ENCODE measurements around the gene FCN3. TPM values are rescaled to one million over a fixed set of nuclear protein-coding genes. Genes with fewer than 3 reads are reported as not detected.

The FCN3 gene
- total RNA-seq, 2 donors from 2014 or later = 0.26 TPM; not detected in 1

DNA sequence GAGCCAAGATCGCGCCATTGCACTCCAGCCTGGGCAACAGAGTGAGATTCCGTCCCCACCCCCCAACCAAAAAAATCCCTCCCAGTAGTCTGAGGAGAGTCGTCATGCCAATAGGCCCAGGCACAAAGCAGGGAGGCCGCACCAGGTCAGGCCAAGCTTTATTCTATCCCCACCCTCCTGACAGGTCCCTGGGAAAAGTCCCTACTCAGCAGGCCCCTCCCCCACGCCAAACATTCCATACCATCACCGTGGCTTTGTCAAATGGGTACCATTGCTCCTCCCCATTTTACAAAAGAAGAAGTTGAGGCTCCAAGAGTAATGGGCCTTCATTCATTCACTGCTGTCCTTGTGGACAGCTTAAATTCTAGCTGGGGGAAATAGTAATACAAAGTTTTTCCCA, 23.1 kb upstream of the FCN3 start:
- TF ChIP-seq, protein P1, sequence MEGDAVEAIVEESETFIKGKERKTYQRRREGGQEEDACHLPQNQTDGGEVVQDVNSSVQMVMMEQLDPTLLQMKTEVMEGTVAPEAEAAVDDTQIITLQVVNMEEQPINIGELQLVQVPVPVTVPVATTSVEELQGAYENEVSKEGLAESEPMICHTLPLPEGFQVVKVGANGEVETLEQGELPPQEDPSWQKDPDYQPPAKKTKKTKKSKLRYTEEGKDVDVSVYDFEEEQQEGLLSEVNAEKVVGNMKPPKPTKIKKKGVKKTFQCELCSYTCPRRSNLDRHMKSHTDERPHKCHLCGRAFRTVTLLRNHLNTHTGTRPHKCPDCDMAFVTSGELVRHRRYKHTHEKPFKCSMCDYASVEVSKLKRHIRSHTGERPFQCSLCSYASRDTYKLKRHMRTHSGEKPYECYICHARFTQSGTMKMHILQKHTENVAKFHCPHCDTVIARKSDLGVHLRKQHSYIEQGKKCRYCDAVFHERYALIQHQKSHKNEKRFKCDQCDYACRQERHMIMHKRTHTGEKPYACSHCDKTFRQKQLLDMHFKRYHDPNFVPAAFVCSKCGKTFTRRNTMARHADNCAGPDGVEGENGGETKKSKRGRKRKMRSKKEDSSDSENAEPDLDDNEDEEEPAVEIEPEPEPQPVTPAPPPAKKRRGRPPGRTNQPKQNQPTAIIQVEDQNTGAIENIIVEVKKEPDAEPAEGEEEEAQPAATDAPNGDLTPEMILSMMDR (conservative IDR thresholded peaks at IDR 0.05) = no peak
- 77 to 83% methylated on average over 1 to 7 of the region's 7 CpGs for WGBS, 2 experiments (ENCODE audit: insufficient coverage in 1 of 2, insufficient read length in 1 of 2)
- H3K9me3 ChIP-seq (ENCODE audit: control insufficient read depth, low read length) = no peaks in the 10 kb centered on the region
- peaks cover 36% of the 10 kb centered on the region for H3K4me1 Mint-ChIP-seq
- peak overlapping the region; percentile 48 for H3K27ac Mint-ChIP-seq
- no peaks in the 10 kb centered on the region for H3K36me3 Mint-ChIP-seq (ENCODE audit: low read depth)
- H3K9ac ChIP-seq (ENCODE audit: extremely low read depth, low read length, poor library complexity, severe bottlenecking) = no peak overlapping the region
- H3K4me1 ChIP-seq (ENCODE audit: control insufficient read depth, insufficient read depth, low read length) = peaks cover 14% of the 10 kb centered on the region
- H3K27ac ChIP-seq (ENCODE audit: low read depth, low read length) = no peak overlapping the region
- H3K9me3 Mint-ChIP-seq = no peaks in the 10 kb centered on the region
- peak; percentile 68 for DNase-seq
- no peaks in the 10 kb centered on the region for H3K27me3 ChIP-seq (ENCODE audit: control insufficient read depth, insufficient read depth, low read length, poor library complexity, severe bottlenecking)
- H3K27me3 Mint-ChIP-seq (ENCODE audit: insufficient read depth) = no peaks in the 10 kb centered on the region
- no peak overlapping the region for H3K4me3 Mint-ChIP-seq
- no peaks in the 10 kb centered on the region for H3K36me3 ChIP-seq (ENCODE audit: control insufficient read depth, insufficient read depth, low read length)
- no peak overlapping the region for H3K4me3 ChIP-seq (ENCODE audit: low read length)

GRCh38 chr1:27397110-27397509, 22.5 kb upstream of the FCN3 start:
- Histone ChIP-seq H3K27ac (ENCODE audit: low read depth, low read length) (no peak overlapping the region), H3K27me3 (ENCODE audit: control insufficient read depth, insufficient read depth, low read length, poor library complexity, severe bottlenecking) (no peaks in the 10 kb centered on the region), H3K36me3 (ENCODE audit: control insufficient read depth, insufficient read depth, low read length) (no peaks in the 10 kb centered on the region), H3K4me3 (ENCODE audit: low read length) (no peak overlapping the region), H3K9ac (ENCODE audit: extremely low read depth, low read length, poor library complexity, severe bottlenecking) (no peak overlapping the region), H3K9me3 (ENCODE audit: control insufficient read depth, low read length) (no peaks in the 10 kb centered on the region), H3K4me1 (ENCODE audit: control insufficient read depth, insufficient read depth, low read length) (peaks cover 14% of the 10 kb centered on the region)
- H3K9me3 Mint-ChIP-seq = no peaks in the 10 kb centered on the region
- no peaks in the 10 kb centered on the region for H3K36me3 Mint-ChIP-seq (ENCODE audit: low read depth)
- DNase-seq = peak; percentile 49
- WGBS, 2 experiments (ENCODE audit: insufficient coverage in 1 of 2, insufficient read length in 1 of 2) = 92% methylated on average over 2 to 3 of the region's 3 CpGs
- peaks cover 34% of the 10 kb centered on the region for H3K4me1 Mint-ChIP-seq
- H3K4me3 Mint-ChIP-seq = no peak overlapping the region
- no peaks in the 10 kb centered on the region for H3K27me3 Mint-ChIP-seq (ENCODE audit: insufficient read depth)
- peak overlapping the region; percentile 30 for H3K27ac Mint-ChIP-seq
- TF ChIP-seq, protein P1 (conservative IDR thresholded peaks at IDR 0.05) = no peak

GRCh38 chr1:27395441-27396195, 21.0 kb upstream of the FCN3 start:
- Histone ChIP-seq H3K4me3 (ENCODE audit: low read length) (no peak overlapping the region), H3K4me1 (ENCODE audit: control insufficient read depth, insufficient read depth, low read length) (peaks cover 14% of the 10 kb centered on the region), H3K36me3 (ENCODE audit: control insufficient read depth, insufficient read depth, low read length) (no peaks in the 10 kb centered on the region), H3K9me3 (ENCODE audit: control insufficient read depth, low read length) (no peaks in the 10 kb centered on the region), H3K9ac (ENCODE audit: extremely low read depth, low read length, poor library complexity, severe bottlenecking) (no peak overlapping the region), H3K27ac (ENCODE audit: low read depth, low read length) (no peak overlapping the region), H3K27me3 (ENCODE audit: control insufficient read depth, insufficient read depth, low read length, poor library complexity, severe bottlenecking) (no peaks in the 10 kb centered on the region)
- WGBS, 2 experiments (ENCODE audit: insufficient coverage in 1 of 2, insufficient read length in 1 of 2) = 6 to 13% methylated on average over 6 to 9 of the region's 10 CpGs
- Mint-ChIP-seq H3K4me3 (no peak overlapping the region), H3K27me3 (ENCODE audit: insufficient read depth) (no peaks in the 10 kb centered on the region), H3K36me3 (ENCODE audit: low read depth) (no peaks in the 10 kb centered on the region), H3K27ac (peak overlapping the region; percentile 81), H3K9me3 (no peaks in the 10 kb centered on the region), H3K4me1 (peaks cover 37% of the 10 kb centered on the region)
- peak; percentile 95 for DNase-seq
- TF ChIP-seq, protein P1 (conservative IDR thresholded peaks at IDR 0.05) = peak; percentile 97

All from endodermal cell (in vitro differentiated cells).